ENCODE data around the gene BSG. TPM values are rescaled to one million over a fixed set of nuclear protein-coding genes. Genes with fewer than 3 reads are reported as not detected.

Gene BSG
- total RNA-seq, 6 donors from 2014 or later: 222 to 429 (median 387) TPM

DNA sequence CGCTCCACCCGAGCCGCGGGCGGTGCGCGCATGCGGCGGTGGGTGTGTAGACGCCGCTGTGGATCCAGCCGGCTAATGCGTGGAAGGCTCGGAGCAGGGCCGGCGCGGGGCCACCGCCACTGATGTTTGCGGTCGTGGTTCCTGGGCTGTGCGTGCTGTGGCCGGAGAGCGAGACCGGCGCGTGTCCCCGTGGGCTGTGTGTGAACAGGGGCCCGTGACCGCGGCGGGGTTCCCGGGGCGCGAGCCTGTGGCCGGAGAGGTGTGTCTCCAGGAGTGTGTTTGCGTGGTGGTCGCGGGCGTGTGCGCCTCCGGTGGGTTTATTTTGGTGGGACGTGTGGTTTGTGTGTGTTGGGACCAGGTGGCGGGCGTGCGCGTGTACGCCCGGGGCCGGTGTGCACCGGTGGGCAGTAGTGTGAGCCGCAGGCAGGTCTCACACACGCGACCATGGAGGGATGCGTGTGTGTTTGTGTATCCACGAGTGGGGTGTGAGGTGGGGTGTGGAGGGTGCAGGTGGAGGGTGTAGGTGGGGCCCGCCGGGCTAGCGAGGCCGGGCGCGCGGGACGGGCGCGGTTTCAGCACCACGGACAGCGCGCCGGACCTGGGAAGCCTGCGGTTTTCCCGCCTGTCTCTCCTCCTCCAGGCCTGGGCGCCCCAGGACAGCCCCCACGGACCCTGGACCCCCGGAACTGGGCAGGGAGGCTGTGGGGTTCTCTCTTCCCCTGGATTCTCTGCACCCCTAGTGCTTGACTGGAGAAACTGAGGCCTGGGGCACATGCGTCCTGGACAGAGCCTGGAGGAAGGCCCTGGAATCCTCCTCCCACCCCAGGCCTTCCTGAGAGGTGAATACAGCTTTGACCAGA lies 18.9 kb downstream of the BSG start:
- H3K27ac ChIP-seq: no peak overlapping the region
- H3K9me3 ChIP-seq: no peaks in the 10 kb centered on the region
- no peak overlapping the region for H3K4me3 ChIP-seq
- H3K36me3 ChIP-seq: no peaks in the 10 kb centered on the region
- WGBS, 2 donors: 37 to 62% methylated on average over 13 to 63 of the region's 75 CpGs
- peaks cover 3 to 49% (median 32%) of the 10 kb centered on the region in 4 donors for H3K27me3 ChIP-seq
- TF ChIP-seq POLR2A (IDR thresholded peaks at IDR 0.05): no peak
- TF ChIP-seq, protein P1, sequence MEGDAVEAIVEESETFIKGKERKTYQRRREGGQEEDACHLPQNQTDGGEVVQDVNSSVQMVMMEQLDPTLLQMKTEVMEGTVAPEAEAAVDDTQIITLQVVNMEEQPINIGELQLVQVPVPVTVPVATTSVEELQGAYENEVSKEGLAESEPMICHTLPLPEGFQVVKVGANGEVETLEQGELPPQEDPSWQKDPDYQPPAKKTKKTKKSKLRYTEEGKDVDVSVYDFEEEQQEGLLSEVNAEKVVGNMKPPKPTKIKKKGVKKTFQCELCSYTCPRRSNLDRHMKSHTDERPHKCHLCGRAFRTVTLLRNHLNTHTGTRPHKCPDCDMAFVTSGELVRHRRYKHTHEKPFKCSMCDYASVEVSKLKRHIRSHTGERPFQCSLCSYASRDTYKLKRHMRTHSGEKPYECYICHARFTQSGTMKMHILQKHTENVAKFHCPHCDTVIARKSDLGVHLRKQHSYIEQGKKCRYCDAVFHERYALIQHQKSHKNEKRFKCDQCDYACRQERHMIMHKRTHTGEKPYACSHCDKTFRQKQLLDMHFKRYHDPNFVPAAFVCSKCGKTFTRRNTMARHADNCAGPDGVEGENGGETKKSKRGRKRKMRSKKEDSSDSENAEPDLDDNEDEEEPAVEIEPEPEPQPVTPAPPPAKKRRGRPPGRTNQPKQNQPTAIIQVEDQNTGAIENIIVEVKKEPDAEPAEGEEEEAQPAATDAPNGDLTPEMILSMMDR (IDR thresholded peaks at IDR 0.05): no peak
- TF ChIP-seq EP300 (IDR thresholded peaks at IDR 0.05): no peak
- no peak for TF ChIP-seq POLR2AphosphoS5 (IDR thresholded peaks at IDR 0.05)
- DNase-seq: peak in 1 of 2 donors; percentile 89
- peaks cover 10 to 34% (median 20%) of the 10 kb centered on the region in 4 donors for H3K4me1 ChIP-seq
- peak in 1 of 2 donors; percentile 53 for ATAC-seq (ENCODE audit: low FRiP score in 2 of 2)

DNA sequence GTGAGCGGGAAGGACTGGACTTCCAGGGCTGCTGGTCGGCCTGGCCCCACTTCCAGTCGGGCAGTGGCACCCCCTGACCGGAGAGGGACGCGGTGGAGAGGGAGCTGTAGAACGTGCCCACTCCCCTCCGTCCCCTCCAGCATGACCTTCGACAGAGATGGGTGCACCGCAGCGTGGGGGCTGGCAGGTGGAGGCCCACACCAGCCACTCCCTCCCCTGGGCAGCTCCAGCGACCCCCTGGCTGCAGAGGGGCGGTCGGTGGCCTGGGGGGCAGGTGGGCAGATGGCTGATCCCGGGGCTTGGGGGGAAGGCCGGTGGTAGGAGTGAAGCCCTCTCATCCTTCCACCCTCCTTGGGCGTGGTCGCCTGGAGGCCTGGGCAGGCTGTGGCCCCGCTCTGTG lies 19.7 kb downstream of the BSG start:
- DNase-seq (peak in 1 of 2 donors; percentile 49), ATAC-seq (ENCODE audit: low FRiP score in 2 of 2) (no peak)
- H3K27me3 ChIP-seq: peaks cover 3 to 46% (median 32%) of the 10 kb centered on the region in 4 donors
- H3K36me3 ChIP-seq: no peaks in the 10 kb centered on the region
- no peaks in the 10 kb centered on the region for H3K9me3 ChIP-seq
- 78 to 84% methylated on average over 10 to 17 of the region's 19 CpGs for WGBS, 2 donors
- peaks cover 10 to 34% (median 20%) of the 10 kb centered on the region in 4 donors for H3K4me1 ChIP-seq
- TF ChIP-seq, protein P1 (IDR thresholded peaks at IDR 0.05): no peak
- no peak for TF ChIP-seq POLR2A (IDR thresholded peaks at IDR 0.05)
- no peak for TF ChIP-seq EP300 (IDR thresholded peaks at IDR 0.05)
- no peak for TF ChIP-seq POLR2AphosphoS5 (IDR thresholded peaks at IDR 0.05)
- no peak overlapping the region for H3K27ac ChIP-seq
- H3K4me3 ChIP-seq: no peak overlapping the region

DNA sequence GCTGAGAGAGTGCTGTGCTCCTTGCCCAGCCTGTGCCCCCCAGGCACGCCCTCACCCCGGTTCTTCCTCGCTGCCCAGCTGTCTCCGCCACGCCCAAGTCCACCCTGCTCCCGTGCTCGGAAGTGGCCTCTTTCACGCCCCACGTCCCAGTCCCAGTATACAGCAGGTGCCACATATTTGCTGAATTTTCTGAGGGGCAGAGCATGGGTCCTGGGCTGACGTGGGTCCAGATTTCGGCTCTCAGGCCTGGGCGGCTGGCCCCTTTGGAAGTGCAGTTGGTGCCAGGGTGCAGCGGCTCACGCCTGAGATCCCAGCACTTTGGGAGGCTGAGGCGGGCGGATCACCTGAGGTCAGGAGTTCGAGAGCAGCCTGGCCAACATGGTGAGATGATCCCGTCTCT lies 20.7 kb downstream of the BSG start:
- peak in 1 of 2 donors; percentile 48 for DNase-seq
- no peaks in the 10 kb centered on the region for H3K9me3 ChIP-seq
- H3K27me3 ChIP-seq: peaks cover 3 to 43% (median 30%) of the 10 kb centered on the region in 4 donors
- no peak for ATAC-seq (ENCODE audit: low FRiP score in 2 of 2)
- no peak overlapping the region for H3K4me3 ChIP-seq
- peaks cover 10 to 29% (median 18%) of the 10 kb centered on the region in 4 donors for H3K4me1 ChIP-seq
- WGBS, 2 donors: 87 to 88% methylated on average over 11 to 18 of the region's 18 CpGs
- no peak for TF ChIP-seq POLR2AphosphoS5 (IDR thresholded peaks at IDR 0.05)
- TF ChIP-seq POLR2A (IDR thresholded peaks at IDR 0.05): no peak
- TF ChIP-seq, protein P1 (IDR thresholded peaks at IDR 0.05): no peak
- TF ChIP-seq EP300 (IDR thresholded peaks at IDR 0.05): no peak
- no peak overlapping the region for H3K27ac ChIP-seq
- H3K36me3 ChIP-seq: no peaks in the 10 kb centered on the region

DNA sequence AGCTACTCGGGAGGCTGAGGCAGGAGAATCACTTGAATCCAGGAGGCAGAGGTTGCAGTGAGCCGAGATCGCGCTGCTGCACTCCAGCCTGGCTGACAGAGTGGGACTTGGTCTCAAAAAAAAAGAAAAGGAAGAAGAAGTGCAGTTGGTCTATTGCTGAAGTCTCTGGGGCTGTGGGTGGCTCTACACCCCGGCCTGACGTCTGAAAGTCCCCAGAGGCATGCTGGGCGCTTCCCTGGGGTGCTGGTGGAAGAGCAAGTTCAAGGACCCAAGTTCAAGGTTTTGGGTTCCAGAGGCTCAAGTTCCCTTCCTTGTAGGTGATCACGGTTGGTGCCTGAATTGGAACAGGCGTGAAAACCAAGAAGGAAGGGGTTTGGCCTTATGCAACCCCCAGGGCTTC lies 21.1 kb downstream of the BSG start:
- Histone ChIP-seq H3K4me3 (no peak overlapping the region), H3K27ac (no peak overlapping the region), H3K4me1 (peaks cover 6 to 25% (median 14%) of the 10 kb centered on the region in 4 donors), H3K27me3 (peaks cover 2 to 38% (median 27%) of the 10 kb centered on the region in 4 donors), H3K9me3 (no peaks in the 10 kb centered on the region), H3K36me3 (no peaks in the 10 kb centered on the region)
- DNase-seq (no peak), ATAC-seq (ENCODE audit: low FRiP score in 2 of 2) (no peak)
- WGBS, 2 donors: 64% methylated on average over 8 to 9 of the region's 9 CpGs
- TF ChIP-seq POLR2AphosphoS5 (IDR thresholded peaks at IDR 0.05) (no peak), POLR2A (IDR thresholded peaks at IDR 0.05) (no peak), EP300 (IDR thresholded peaks at IDR 0.05) (no peak)
- TF ChIP-seq, protein P1 (IDR thresholded peaks at IDR 0.05): no peak
